Upper lobe of left lung (tissue), 4 donors: Measurements from ENCODE around the gene ZNF618.

ENCODE experiments used
- CTCF ChIP-seq, 6 experiments: fragments of 450-650 bp in 4 of 6; fragments of 200-600 bp in 2 of 6; sonication (generic) in 2 of 6; IDR thresholded peaks; one replicate each; pipeline ENCODE4 v1.5.1; 2016 to 2019; ENCODE audit warnings: antibody characterized with exemption in 6 of 6
- POLR2A ChIP-seq, 4 donors: fragments of 450-650 bp; IDR thresholded peaks; one replicate each; pipeline ENCODE4 v1.5.1; 2016 to 2017; ENCODE audit warnings: antibody characterized with exemption in 4 of 4, mild to moderate bottlenecking in 2 of 4

GRCh38 chr9:113995963-113996362 lies 119.9 kb downstream of the ZNF618 start:
- TF ChIP-seq POLR2A (IDR thresholded peaks at IDR 0.05), result no peak
- TF ChIP-seq CTCF (IDR thresholded peaks at IDR 0.05), result no peak
